ENCODE data around the gene MMP24OS. TPM values are rescaled to one million over a fixed set of nuclear protein-coding genes. Genes with fewer than 3 reads are reported as not detected.

Gene MMP24OS
- total RNA-seq, 1 experiment from 2014 or later, result 42.3 TPM

GRCh38 chr20:35257175-35257909 is 20.6 kb downstream of the MMP24OS start:
- no TSS peak for BruUV-seq (replicated peaks)
- no peaks in the 10 kb centered on the region for H3K36me3 Mint-ChIP-seq (ENCODE audit: insufficient read depth, unreplicated experiment)
- H3K27ac Mint-ChIP-seq (ENCODE audit: unreplicated experiment), result peak overlapping the region; percentile 31
- Histone ChIP-seq H3K9me3 (no peaks in the 10 kb centered on the region), H3K4me1 (peaks cover 55% of the 10 kb centered on the region), H3K36me3 (ENCODE audit: control insufficient read depth, insufficient read depth, low read length) (no peaks in the 10 kb centered on the region), H3K4me3 (ENCODE audit: low read depth, low read length) (no peak overlapping the region), H3K27me3 (replicated peaks; ENCODE audit: control insufficient read depth, insufficient read depth, low read length) (no peaks in the 10 kb centered on the region)
- ChIA-PET POLR2A (interaction anchor here (0.6 kb wide), 1 partner anchor 988 kb away, joined by 3 read pairs; no protein-coding TSS in a partner anchor), CTCF (interaction anchor here (0.8 kb wide), 1 partner anchor 11 kb away, joined by 4 read pairs; no protein-coding TSS in a partner anchor)
- H3K27me3 Mint-ChIP-seq (ENCODE audit: insufficient read depth, unreplicated experiment), result no peaks in the 10 kb centered on the region
- intact Hi-C loops (cut with micrococcal nuclease; ENCODE audit: unreplicated experiment), result no loop called here
- no peak for DNase-seq
- peaks cover 32% of the 10 kb centered on the region for H3K4me1 Mint-ChIP-seq (ENCODE audit: low read depth, unreplicated experiment)
- no peaks in the 10 kb centered on the region for H3K9me3 Mint-ChIP-seq (ENCODE audit: unreplicated experiment)
- TF ChIP-seq CTCF (IDR thresholded peaks at IDR 0.05; ENCODE audit: insufficient read depth in 1 of 2, low read depth in 1 of 2, low read length in 1 of 2, severe bottlenecking in 1 of 2, unreplicated experiment in 1 of 2), result no peak
- H3K4me3 Mint-ChIP-seq (ENCODE audit: unreplicated experiment), result no peak overlapping the region

- CTCF ChIA-PET, result interaction anchor here (0.9 kb wide), 1 partner anchor 109 kb away, joined by 4 read pairs; no protein-coding TSS in a partner anchor
Observed at GRCh38 chr20:35254448-35254999, 23.4 kb downstream of the MMP24OS start.

More at GRCh38 chr20:35254448-35254999, 23.4 kb downstream of the MMP24OS start:
- H3K36me3 Mint-ChIP-seq (ENCODE audit: insufficient read depth, unreplicated experiment), result no peaks in the 10 kb centered on the region
- Histone ChIP-seq H3K36me3 (ENCODE audit: control insufficient read depth, insufficient read depth, low read length) (no peaks in the 10 kb centered on the region), H3K4me1 (peaks cover 29% of the 10 kb centered on the region), H3K4me3 (ENCODE audit: low read depth, low read length) (no peak overlapping the region), H3K27me3 (replicated peaks; ENCODE audit: control insufficient read depth, insufficient read depth, low read length) (no peaks in the 10 kb centered on the region), H3K9me3 (no peaks in the 10 kb centered on the region)
- no peak overlapping the region for H3K4me3 Mint-ChIP-seq (ENCODE audit: unreplicated experiment)
- no peaks in the 10 kb centered on the region for H3K27me3 Mint-ChIP-seq (ENCODE audit: insufficient read depth, unreplicated experiment)
- H3K4me1 Mint-ChIP-seq (ENCODE audit: low read depth, unreplicated experiment), result peaks cover 23% of the 10 kb centered on the region
- no peak for DNase-seq
- no TSS peak for BruUV-seq (replicated peaks)
- H3K9me3 Mint-ChIP-seq (ENCODE audit: unreplicated experiment), result no peaks in the 10 kb centered on the region
- no peak overlapping the region for H3K27ac Mint-ChIP-seq (ENCODE audit: unreplicated experiment)
- POLR2A ChIA-PET, result interaction anchor here (0.7 kb wide), 1 partner anchor 87 kb away, joined by 4 read pairs; no protein-coding TSS in a partner anchor
- no peak for TF ChIP-seq CTCF (IDR thresholded peaks at IDR 0.05; ENCODE audit: insufficient read depth in 1 of 2, low read depth in 1 of 2, low read length in 1 of 2, severe bottlenecking in 1 of 2, unreplicated experiment in 1 of 2)
- intact Hi-C loops (cut with micrococcal nuclease; ENCODE audit: unreplicated experiment), result no loop called here
